GM21390 (cell line): ENCODE measurements around the gene VTI1A.

Source experiments
- ATAC-seq: cut with Tn5 transposase; IDR thresholded peaks from one replicate; pipeline ENCODE4 v1.9.1; 2021; ENCODE audit not compliant: unreplicated experiment

Gene VTI1A

DNA sequence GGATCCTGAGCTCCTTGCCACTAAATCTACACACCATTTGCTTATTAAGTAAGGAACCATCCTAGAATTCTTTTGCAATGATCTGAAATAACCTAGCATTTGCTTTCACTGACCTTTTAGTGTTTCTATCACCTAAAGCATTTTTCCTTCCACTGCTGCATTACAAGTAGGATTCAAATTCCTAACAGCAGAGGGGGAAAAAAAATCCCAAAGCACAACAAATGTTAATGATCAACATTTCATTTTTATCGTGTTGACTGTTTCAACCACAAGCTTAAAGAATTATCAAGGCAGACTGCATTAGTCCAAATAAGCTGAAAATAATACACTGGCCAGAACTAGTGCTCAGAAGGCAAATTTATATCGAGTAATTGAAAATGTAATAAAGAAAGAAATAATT lies 328.4 kb downstream of the VTI1A start:
- no peak for ATAC-seq

DNA sequence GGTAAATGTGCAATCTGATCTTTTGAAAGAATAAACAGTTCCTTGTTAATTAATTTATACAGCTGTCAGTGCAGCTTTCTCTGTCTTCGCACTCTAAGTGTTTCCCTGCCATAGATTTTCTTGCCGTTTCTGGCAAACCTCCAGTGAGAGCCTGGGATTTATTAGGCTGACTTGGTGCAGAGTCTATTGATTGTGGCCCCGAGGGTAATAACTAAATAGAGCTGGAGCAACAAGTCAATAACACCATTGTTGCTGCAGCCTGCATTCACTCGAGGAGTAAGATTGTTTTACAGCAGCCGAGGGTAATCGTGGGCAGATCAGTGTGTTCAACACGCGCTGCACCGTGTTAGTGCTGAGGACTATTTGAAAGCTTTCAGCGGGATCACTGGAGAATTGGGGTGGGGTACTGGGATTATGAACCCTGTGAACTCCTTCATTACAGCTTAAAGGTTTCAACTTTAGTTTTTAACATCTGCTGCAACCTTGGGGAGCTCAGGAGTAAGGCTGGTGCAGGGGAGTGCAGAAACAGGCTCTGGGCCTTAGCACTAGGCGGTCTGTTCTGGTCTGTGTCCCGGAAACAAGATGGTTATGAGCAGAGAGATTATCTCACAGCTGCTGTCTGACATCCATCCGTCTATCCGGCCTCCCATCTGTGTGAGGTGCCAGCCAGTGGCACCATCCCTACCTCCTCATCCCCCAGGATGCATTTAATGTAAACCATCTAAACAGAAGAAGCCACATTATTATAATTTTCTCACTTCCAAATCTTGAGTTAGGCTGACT lies 329.1 kb downstream of the VTI1A start:
- no peak for ATAC-seq

DNA sequence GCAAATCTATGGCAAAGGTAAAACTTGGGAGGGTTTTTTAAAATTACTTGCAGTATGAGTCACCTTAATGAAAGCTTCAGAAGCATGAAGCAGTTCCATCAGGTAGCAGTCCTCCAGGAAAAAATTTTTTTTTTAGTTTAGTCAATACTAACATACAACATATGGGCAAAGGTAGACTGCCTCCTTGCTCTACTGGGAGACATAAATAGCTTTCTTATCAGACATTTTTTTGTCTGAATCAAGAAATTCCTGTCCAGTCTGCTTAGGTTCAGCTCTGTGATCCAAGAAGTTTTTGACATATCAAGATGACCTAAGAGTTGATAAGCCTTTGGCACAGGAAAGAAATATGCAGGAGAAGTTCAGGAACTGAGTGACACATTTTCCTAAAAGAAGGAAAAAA lies 331.6 kb downstream of the VTI1A start:
- ATAC-seq, result no peak

- ATAC-seq, result no peak
Measured at GRCh38 chr10:112779025-112779770, 332.2 kb downstream of the VTI1A start.

- ATAC-seq, result no peak
Measured at GRCh38 chr10:112782200-112782907, 335.3 kb downstream of the VTI1A start.

DNA sequence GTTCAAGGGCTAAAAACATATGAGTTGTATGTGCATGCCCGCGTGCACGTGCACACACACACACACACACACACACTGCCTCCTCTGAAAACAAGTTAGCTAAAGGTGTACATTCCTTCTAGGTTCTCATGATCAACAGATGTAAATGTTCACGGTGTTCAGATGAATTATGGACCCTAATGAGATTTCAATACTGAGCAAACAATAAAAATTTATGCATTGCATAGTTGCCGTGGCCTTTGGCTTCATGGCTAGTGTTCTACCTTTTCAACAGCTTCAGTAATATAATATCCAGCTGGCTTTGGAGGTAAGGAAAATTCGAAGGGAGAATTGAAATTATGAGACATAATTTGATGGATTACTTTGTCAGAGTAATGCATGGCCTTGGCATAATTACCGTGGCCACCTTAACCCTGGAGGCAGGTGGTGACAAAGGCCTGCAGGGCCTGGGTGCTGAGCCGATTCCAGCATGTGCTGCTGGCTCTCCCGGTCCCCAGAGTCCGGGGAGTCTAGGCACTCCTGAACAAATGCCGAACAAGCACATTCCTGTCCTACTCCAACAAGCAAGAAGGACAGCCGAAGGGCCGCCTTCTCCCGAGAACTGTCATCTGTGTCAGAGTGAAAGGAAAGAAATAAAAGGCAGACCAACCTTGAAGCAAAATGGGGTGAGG lies 336.5 kb downstream of the VTI1A start:
- no peak for ATAC-seq

DNA sequence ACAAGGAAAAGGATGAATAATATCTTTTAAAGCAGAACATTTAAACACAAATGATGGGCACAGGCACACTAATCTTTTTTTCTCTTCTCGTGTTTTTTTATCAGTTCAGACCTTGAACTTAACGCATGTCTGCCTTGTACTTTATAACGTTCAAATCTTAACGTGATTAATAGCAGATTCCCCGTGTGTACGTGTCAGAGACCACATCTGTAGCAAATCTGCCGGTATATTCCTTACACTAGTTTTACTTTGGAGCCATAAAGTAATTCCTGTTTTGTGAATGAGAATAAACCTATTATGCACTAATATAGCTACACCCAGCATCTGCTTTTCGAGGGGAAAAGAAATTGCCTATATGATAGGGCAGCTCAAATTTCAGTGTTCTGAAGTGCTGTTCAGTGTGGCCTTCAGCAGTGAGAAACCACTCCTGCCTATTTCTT lies 337.0 kb downstream of the VTI1A start:
- no peak for ATAC-seq

GRCh38 chr10:112785089-112785488 lies 338.1 kb downstream of the VTI1A start:
- no peak for ATAC-seq

- no peak for ATAC-seq
Measured at GRCh38 chr10:112789248-112789647, 342.2 kb downstream of the VTI1A start.

GRCh38 chr10:112790030-112790429 lies 343.0 kb downstream of the VTI1A start:
- no peak for ATAC-seq

DNA sequence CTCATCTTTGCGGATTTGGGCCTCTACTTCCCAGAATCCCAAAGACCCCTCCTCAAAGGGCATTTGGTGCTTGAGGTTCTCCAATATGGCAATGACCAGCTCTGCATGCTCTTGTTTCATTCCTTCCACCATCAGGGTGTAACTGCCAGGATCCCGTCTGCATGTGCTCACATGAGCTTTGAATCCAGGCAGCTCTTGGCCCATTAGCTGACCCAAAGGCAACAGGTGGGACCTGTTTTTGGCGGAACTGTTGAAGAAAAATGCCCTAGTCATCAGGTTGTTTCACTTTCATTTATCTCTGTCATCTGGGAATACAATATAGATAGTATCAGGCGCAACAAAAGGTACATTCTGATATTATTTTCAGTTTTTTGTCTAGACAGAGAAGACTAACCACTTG lies 343.9 kb downstream of the VTI1A start:
- no peak for ATAC-seq

DNA sequence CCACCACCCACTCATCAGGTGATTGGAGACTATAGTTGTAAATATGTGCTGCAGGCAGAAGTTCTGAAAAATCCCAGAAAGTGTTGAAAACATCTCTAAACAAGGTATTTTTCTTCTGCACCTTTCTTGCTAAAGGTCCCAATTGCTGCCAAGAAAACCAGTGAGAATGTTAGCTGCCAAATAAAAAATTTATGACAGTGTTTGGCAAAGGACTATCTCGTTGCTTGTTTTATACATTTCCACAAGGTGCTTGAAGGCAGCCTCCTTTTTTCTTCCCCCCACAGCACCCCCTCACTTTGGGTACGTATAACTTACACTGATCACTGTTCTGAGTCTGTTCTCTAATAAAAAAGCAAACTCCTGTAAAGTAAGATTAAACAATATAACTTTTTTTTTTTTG lies 344.4 kb downstream of the VTI1A start:
- no peak for ATAC-seq

- ATAC-seq, result no peak
Measured at GRCh38 chr10:112792487-112793201, 345.6 kb downstream of the VTI1A start.

DNA sequence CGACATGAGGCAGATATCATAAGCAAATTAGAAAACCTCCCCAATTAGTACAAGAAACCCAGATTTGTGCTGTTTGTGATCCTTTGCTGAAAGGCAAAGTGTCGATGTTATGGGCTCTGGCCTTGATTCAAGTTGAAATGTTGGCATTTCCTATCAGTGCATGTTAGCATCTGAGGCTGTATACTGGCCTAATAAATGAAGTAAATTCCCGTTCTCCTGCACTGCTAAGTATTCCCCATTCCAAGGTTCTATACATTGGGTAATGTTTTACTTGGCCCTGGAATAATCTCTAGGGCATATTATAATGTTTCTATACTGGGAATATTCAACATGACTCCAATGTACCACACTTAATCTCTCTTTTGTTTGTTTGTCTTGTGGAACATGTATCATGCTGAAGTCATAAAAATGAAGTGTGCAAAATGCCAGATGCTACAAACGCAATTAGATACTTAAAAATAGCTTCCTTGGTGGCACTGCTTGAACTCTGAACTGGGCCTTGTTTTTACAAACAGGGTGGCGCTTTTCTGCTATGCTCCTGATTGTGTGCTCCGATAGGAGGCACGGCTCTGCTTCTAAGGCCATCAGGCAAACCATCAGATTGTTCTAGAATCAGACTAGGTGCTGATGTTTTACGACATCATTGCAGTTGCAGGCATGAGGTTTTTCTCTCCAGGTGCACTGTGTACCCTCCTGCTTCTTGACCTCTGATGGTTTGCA lies 346.3 kb downstream of the VTI1A start:
- no peak for ATAC-seq

GRCh38 chr10:112794201-112794600 lies 347.2 kb downstream of the VTI1A start:
- no peak for ATAC-seq

DNA sequence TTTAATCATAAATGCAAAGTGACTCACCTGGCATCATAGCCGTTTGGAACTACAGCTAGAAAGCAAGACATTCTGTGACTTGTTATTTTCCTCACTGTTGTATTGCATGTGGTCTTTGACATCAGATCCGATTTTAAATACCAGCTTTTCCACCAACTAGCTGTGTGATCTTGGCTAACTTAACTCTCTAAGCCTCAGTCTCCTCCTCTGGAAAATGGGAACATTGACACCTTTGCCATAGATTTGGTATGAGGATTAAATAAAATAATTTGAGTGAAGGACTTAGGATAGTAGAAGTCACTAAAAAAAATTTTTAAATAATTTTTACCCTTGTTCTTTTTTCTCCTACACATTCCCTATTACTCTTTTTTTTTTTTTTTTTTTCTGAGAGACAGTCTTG lies 348.1 kb downstream of the VTI1A start:
- ATAC-seq, result no peak

GRCh38 chr10:112797197-112797596 lies 350.2 kb downstream of the VTI1A start:
- ATAC-seq, result no peak

- ATAC-seq, result no peak
Measured at GRCh38 chr10:112797855-112798254, 350.8 kb downstream of the VTI1A start.

- ATAC-seq, result no peak
Measured at GRCh38 chr10:112799038-112799437, 352.0 kb downstream of the VTI1A start.
